ENCODE measurements around the gene ZFYVE16.

GRCh38 chr5:80487444-80487828, 79.6 kb downstream of the ZFYVE16 start:
- TF ChIP-seq, protein P1, sequence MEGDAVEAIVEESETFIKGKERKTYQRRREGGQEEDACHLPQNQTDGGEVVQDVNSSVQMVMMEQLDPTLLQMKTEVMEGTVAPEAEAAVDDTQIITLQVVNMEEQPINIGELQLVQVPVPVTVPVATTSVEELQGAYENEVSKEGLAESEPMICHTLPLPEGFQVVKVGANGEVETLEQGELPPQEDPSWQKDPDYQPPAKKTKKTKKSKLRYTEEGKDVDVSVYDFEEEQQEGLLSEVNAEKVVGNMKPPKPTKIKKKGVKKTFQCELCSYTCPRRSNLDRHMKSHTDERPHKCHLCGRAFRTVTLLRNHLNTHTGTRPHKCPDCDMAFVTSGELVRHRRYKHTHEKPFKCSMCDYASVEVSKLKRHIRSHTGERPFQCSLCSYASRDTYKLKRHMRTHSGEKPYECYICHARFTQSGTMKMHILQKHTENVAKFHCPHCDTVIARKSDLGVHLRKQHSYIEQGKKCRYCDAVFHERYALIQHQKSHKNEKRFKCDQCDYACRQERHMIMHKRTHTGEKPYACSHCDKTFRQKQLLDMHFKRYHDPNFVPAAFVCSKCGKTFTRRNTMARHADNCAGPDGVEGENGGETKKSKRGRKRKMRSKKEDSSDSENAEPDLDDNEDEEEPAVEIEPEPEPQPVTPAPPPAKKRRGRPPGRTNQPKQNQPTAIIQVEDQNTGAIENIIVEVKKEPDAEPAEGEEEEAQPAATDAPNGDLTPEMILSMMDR (IDR thresholded peaks at IDR 0.05; ENCODE audit: low read depth, low read length, missing input control) = no peak
- TF ChIP-seq HNF4G (IDR thresholded peaks at IDR 0.05) = no peak
- no peak for TF ChIP-seq JUND (IDR thresholded peaks at IDR 0.05)
- TF ChIP-seq, protein P2, sequence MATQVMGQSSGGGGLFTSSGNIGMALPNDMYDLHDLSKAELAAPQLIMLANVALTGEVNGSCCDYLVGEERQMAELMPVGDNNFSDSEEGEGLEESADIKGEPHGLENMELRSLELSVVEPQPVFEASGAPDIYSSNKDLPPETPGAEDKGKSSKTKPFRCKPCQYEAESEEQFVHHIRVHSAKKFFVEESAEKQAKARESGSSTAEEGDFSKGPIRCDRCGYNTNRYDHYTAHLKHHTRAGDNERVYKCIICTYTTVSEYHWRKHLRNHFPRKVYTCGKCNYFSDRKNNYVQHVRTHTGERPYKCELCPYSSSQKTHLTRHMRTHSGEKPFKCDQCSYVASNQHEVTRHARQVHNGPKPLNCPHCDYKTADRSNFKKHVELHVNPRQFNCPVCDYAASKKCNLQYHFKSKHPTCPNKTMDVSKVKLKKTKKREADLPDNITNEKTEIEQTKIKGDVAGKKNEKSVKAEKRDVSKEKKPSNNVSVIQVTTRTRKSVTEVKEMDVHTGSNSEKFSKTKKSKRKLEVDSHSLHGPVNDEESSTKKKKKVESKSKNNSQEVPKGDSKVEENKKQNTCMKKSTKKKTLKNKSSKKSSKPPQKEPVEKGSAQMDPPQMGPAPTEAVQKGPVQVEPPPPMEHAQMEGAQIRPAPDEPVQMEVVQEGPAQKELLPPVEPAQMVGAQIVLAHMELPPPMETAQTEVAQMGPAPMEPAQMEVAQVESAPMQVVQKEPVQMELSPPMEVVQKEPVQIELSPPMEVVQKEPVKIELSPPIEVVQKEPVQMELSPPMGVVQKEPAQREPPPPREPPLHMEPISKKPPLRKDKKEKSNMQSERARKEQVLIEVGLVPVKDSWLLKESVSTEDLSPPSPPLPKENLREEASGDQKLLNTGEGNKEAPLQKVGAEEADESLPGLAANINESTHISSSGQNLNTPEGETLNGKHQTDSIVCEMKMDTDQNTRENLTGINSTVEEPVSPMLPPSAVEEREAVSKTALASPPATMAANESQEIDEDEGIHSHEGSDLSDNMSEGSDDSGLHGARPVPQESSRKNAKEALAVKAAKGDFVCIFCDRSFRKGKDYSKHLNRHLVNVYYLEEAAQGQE (IDR thresholded peaks at IDR 0.05) = no peak
- TF ChIP-seq RXRA (IDR thresholded peaks at IDR 0.05) = no peak
- TF ChIP-seq, protein P3, sequence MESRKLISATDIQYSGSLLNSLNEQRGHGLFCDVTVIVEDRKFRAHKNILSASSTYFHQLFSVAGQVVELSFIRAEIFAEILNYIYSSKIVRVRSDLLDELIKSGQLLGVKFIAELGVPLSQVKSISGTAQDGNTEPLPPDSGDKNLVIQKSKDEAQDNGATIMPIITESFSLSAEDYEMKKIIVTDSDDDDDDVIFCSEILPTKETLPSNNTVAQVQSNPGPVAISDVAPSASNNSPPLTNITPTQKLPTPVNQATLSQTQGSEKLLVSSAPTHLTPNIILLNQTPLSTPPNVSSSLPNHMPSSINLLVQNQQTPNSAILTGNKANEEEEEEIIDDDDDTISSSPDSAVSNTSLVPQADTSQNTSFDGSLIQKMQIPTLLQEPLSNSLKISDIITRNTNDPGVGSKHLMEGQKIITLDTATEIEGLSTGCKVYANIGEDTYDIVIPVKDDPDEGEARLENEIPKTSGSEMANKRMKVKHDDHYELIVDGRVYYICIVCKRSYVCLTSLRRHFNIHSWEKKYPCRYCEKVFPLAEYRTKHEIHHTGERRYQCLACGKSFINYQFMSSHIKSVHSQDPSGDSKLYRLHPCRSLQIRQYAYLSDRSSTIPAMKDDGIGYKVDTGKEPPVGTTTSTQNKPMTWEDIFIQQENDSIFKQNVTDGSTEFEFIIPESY (IDR thresholded peaks at IDR 0.05) = no peak
- no peak for TF ChIP-seq SP1 (IDR thresholded peaks at IDR 0.05)

Data from liver (tissue), 3 donors.